Kidney epithelial cell (primary cell): ENCODE data around the gene ZBTB21. TPM values are rescaled to one million over a fixed set of nuclear protein-coding genes. Genes with fewer than 3 reads are reported as not detected.

Source experiments
- DNase-seq: peaks from one replicate; pipeline ENCODE4 v3.0.0-alpha.2; 2010; ENCODE audit warnings: low read depth
- H3K27me3 ChIP-seq: 2 replicates; pipeline ENCODE4 v1.6.0; 2011; ENCODE audit warnings: low read length; ENCODE audit not compliant: control insufficient read depth, insufficient read depth
- H3K36me3 ChIP-seq: 2 replicates; pipeline ENCODE4 v1.5.1; 2011; ENCODE audit warnings: low read length; ENCODE audit not compliant: control insufficient read depth, insufficient read depth
- H3K4me3 ChIP-seq: 2 replicates; pipeline ENCODE4 v1.5.1; 2011; ENCODE audit warnings: low read depth, mild to moderate bottlenecking, control low read depth, low read length
- total RNA-seq: library from RNA; depleted of rRNA; stranded (reverse); fragments of >200 nt; gene quantifications from 2 replicates; pipeline ENCODE4 v1.2.3, GENCODE V29; 2015
- TF ChIP-seq, protein P1 (sequence below): IDR thresholded peaks from 2 replicates; pipeline ENCODE4 v1.5.1; 2011; ENCODE audit warnings: mild to moderate bottlenecking, moderate library complexity, low read length, control low read depth, inconsistent platforms; ENCODE audit not compliant: insufficient read depth, poor library complexity, severe bottlenecking

The ZBTB21 gene
- total RNA-seq: 13.1 and 13.8 TPM in 2 replicates

DNA sequence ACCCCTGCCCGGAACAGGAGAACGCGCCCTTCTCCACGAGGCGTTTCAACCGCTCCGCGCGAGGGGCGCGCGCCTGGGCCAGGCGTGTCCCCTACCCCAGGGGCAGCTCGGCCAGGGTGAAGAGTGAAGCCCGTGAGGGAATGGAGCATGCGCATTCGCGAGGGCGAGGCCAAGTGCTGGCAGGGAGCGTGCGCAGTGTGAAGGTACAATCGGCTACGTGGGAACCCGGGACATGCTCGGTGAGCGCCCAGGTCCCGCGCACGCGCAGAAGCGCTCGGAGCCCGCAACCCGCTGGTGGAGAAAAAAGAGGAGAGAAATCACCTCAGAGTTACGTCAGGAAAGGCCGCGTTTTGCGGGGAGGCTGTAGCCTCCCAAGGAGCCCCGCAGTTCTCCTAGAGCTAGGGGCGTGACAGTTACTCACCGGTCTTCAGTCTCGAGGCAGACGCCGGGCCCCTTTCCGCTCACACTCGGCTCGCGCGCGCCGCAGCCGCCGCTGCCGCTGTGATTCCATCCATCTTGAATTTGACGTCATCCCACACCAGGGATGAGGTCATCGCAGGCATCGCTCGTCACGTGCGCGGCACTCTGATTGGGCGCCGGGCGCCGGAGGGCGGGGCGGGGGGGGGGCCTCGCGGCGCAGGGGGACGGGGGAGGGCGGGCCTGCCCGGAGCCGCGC is at the start of gene ZBTB21:
ZBTB21 (minus strand) TSS at position 530 of the 676 bp plus-strand sequence. CDS start 16,265 bp downstream, outside the sequence.
- Histone ChIP-seq H3K36me3 (no peaks in the 10 kb centered on the region), H3K4me3 (peak within 1 kb of the TSS; percentile 71), H3K27me3 (no peaks in the 10 kb centered on the region)
- TF ChIP-seq, protein P1, sequence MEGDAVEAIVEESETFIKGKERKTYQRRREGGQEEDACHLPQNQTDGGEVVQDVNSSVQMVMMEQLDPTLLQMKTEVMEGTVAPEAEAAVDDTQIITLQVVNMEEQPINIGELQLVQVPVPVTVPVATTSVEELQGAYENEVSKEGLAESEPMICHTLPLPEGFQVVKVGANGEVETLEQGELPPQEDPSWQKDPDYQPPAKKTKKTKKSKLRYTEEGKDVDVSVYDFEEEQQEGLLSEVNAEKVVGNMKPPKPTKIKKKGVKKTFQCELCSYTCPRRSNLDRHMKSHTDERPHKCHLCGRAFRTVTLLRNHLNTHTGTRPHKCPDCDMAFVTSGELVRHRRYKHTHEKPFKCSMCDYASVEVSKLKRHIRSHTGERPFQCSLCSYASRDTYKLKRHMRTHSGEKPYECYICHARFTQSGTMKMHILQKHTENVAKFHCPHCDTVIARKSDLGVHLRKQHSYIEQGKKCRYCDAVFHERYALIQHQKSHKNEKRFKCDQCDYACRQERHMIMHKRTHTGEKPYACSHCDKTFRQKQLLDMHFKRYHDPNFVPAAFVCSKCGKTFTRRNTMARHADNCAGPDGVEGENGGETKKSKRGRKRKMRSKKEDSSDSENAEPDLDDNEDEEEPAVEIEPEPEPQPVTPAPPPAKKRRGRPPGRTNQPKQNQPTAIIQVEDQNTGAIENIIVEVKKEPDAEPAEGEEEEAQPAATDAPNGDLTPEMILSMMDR: no peak
- peak; percentile 87 for DNase-seq

DNA sequence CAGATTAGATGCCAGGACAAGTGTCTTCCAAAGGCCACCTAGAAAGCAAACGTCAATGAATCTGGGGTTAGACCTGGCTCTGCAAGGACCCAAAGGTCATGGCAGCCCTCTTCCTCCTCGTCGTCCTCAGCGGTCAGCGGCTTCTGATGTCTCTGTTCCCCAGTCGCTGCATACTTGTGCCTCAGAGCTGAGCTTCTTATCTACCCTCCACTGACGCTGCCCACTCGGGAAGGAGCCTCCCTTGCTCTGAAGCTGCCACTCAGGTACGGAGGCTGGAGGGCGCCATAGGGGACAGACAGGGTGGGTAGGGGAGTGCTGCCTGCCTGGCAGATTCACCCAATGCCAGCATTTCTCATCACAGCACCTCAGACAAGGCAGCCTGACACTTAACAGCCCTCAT is 49.6 kb upstream of the ZBTB21 start:
- no peaks in the 10 kb centered on the region for H3K36me3 ChIP-seq
- no peak for DNase-seq
- H3K4me3 ChIP-seq: no peak overlapping the region
- TF ChIP-seq, protein P1: no peak
- peaks cover 14% of the 10 kb centered on the region for H3K27me3 ChIP-seq

DNA sequence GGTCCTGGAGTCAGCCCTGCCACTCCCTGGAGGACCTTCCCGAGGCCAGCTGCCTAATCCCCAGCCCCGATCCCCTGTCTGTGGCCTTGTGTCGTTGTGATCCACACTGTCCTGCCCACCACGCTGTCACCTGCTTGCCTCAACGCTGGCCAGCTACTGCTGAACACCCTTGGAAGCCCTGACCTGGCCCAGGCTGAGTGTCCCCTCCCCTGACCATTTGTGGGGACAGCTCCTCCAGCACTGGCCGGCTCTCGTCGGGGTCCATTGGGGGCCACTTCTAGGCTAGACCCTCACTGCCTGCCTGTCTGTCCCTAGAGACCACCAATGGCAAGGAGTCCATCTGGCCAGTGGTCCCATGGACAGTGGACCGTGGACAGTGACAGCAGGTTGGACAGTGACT is 49.0 kb upstream of the ZBTB21 start:
- Histone ChIP-seq H3K4me3 (no peak overlapping the region), H3K27me3 (peaks cover 14% of the 10 kb centered on the region), H3K36me3 (no peaks in the 10 kb centered on the region)
- TF ChIP-seq, protein P1: no peak
- DNase-seq: no peak

DNA sequence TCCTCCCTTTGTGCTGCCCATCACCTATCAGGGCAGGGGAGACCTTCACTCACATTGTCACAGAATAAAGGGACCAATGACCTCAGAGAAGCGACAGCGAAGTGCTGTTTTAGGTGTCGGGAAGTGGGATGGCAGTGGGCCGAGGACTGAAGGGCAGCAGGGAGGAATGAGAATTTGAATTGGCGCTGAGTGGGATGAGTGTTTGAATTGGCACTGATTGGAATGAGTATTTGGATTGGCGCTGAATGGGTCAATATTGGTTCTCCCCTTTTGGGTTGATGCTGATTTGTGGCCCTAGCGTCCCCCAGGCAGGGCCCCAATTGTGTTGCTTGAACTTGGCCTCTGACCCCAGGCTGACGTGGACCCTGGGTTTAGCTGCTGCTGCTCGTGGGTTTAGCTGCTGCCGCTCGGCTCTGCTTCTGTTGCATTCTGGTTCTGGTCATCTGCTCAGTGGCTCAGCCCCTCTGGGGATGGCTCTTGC is 48.5 kb upstream of the ZBTB21 start:
- Histone ChIP-seq H3K4me3 (no peak overlapping the region), H3K27me3 (peaks cover 12% of the 10 kb centered on the region), H3K36me3 (no peaks in the 10 kb centered on the region)
- TF ChIP-seq, protein P1: no peak
- DNase-seq: no peak

DNA sequence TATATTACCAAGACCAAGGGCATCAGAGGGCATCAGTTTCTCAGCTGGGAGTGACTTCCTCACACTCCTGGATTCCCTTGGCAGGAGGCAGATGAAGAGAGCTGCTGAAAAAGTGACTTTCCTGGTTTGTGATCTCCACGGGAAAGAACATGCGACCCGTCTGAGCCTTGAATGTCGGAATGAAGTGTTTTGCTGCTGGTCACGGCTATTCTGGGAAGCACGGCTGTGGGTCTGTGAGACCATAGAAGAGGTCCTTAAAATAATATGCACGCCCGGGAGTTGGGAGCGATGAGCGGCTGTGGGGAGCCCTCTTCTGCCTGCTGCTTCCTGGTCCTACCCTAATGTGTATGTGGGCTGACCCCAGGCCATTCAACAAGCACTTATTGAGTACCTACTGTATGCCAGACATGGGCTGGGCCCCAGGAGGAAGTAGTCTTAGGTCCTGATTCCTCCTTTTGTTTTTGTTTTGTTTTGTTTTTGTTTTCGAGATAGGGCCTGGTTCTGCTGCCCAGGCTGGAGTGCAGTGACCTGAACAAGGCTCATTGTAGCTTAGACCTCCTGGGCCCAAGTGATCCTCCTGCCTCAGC is 47.8 kb upstream of the ZBTB21 start:
- H3K4me3 ChIP-seq: no peak overlapping the region
- peaks cover 5% of the 10 kb centered on the region for H3K27me3 ChIP-seq
- TF ChIP-seq, protein P1: no peak
- no peak for DNase-seq
- H3K36me3 ChIP-seq: no peaks in the 10 kb centered on the region
